Stimulated activated CD8-positive, alpha-beta memory T cell treated with anti-CD3 and anti-CD28 coated beads, Interleukin-12 subunit alpha, Interleukin-12 subunit beta, amount 100 ng/mL, for 24 hours (primary cell): ENCODE results near the gene PTCRA.
"Not testable (repeated sequence)": the region's sequence is repeated elsewhere in the genome, so short reads cannot be mapped to it uniquely, and the experiment has no call there.

Experiments used
- DNase-seq: peaks from one replicate; pipeline ENCODE4 v3.0.0-alpha.2; 2020; ENCODE audit errors: extremely low read depth

The PTCRA gene

DNA sequence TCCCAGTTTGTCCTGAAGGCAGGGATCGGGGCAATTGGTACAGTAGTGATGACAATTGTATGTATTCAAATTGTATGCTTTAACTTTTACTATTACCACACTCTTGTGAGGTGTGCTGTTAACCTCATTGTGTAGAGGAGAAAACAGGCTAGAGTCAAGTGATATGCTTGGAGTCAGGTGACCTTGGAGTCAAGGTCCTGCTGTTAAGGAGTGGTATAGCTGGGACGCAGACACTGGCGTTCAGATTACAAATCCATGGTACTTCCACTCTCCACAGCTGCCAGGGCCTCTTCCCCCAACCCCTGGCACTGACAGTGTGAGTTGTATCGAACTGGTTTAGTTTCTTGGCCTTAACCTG is 23.9 kb downstream of the PTCRA start:
- no peak for DNase-seq

DNA sequence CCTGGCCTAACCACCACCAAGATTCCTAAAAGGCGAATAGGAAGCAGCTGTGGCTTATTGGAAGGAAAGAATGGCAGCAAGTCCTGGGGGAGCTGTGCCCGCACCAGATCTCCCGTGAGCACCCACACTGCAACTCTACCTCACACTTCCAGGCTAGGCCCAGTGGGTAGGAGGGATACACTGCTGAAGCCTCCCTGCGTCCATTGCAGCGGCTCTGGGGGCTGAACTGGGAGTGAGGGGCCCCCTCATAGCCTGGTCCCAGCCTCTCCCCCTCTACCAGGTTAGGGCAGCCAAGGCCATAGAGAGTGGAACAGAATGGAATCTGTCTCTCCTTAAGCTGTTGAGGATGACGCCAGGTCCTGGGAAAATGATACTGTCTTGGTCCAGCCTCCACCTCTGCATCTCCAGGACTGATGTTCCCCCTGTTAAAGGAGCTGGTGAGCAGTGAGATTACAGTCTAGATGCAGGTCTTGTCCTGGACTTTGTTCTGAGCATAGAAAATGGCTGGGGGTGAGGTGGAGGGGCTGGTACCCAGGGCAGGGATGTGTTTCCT is 24.7 kb downstream of the PTCRA start:
- no peak for DNase-seq

DNA sequence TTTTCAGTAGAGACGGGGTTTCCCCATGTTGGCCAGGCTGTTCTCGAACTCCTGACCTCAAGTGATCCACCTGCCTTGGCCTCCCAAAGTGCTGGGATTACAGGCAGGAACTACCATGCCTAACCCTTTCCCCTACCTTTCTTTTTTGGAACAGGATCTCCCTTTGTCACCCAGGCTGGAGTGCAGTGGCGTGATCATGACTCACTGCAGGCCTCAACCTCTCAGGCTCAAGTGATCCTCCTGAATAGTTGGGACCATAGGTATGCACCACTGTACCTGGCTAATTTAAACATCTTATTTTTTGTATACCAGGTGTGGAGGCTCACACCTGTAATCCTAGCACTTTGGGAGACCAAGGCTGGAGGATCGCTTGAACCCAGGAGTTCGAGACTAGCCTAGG is 25.5 kb downstream of the PTCRA start:
- DNase-seq, result not testable (repeated sequence)

DNA sequence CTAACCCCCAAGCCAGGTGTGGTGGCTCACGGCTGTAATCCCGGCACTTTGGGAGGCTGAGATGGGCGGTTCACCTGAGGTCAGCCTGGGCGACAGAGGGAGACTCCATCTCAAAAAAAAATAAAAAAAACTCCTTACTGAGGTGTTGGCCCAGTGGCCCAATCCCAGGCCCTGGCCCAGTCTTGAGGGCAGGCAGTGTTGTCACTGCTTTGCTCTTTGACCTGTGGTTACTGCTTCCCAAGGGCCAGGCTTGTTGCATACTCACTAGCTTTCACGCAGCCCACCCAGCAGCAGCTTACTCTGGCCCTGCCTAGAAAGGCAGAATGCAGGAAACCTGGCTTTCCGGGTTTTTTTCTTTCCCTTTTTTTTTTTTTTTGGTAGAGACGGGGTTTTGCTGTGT is 26.6 kb downstream of the PTCRA start:
- DNase-seq, result no peak

DNA sequence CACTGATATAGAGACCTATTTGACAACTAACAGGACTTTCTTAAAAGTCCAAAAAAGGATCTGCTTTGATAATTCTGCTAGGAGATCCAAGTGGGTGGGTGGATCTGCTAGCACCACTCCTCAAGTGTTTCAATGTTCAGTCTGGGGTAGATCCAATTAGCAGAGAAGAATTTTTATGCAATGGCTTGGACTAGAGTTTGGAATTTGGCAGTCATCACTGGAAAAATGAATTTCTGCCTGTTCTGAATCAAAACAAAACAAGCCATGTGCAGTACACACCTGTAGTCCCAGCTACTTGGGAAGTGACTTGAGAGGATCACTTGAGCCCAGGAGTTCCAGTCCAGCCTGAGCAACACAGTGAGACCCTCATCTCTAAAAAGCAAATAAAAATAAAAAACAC is 32.1 kb downstream of the PTCRA start:
- DNase-seq, result no peak

DNA sequence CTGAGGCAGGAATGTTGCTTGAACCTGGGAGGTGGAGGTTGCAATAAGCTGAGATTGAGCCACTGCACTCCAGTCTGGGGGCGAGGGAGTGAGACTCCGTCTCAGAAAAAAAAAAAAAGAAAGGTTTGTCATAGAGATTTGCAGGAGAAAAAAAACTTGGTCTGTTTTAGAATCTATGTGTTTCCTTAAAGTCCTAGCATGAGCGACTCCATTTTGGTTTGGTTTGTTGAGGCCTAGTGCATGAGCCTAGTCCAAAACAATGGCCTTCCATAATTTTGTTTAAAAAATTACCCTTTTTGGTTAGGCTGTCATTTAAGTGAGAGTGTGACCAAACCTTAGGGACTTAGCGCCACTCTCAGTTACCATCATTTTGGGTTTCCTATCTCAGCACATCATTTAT is 36.5 kb downstream of the PTCRA start:
- DNase-seq, result no peak

DNA sequence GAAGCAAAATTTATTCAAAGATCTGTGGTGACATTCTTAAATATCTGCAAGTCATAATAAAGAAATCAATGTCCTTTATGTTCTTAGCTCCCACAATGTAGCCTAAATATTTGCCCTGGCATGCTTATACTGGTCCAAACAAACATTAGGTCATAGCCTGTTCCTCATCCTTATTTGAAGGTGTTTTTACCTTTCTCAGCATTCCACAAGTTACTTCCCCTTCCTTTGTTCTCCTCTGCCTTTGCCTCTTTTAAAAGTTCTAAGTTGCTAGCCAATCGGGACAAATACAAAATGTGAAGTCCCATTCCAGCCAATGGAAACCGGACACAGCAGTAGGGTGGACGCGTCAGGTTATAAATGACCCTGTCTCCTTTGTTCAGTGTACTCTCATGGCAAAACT is 38.6 kb downstream of the PTCRA start:
- not testable (repeated sequence) for DNase-seq

DNA sequence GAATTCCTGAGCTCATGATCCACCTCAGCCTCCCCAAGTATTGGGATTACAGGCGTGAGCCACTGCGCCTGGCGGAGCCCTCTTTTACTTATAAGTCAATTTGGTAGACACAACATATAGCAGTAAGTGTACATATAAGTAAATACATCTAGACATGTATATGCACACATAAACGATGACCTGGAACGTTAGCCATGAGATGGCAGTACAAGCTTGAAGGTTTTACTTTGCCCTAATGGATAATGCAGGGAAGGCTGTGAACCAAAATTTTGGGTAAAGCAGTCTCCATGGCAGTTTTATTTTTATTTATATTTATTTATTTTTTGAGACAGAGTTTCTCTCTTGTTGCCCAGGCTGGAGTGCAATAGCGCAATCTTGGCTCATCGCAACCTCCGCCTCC is 42.3 kb downstream of the PTCRA start:
- DNase-seq, result no peak

DNA sequence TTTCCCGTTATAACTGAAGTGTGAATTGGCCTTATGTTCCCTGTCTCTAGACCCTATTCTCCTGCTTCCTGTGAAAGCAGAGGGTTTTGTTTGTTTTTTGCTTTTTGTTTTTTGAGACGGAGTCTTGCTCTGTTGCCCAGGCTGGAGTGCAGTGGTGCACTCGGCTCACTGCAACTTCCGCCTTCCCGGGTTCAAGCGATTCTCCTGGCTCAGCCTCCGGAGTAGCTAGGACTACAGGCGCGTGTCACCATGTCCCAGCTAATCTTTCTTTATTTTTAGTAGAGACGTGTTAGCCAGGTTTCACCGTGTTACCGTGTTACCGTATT is 44.0 kb downstream of the PTCRA start:
- DNase-seq, result no peak

DNA sequence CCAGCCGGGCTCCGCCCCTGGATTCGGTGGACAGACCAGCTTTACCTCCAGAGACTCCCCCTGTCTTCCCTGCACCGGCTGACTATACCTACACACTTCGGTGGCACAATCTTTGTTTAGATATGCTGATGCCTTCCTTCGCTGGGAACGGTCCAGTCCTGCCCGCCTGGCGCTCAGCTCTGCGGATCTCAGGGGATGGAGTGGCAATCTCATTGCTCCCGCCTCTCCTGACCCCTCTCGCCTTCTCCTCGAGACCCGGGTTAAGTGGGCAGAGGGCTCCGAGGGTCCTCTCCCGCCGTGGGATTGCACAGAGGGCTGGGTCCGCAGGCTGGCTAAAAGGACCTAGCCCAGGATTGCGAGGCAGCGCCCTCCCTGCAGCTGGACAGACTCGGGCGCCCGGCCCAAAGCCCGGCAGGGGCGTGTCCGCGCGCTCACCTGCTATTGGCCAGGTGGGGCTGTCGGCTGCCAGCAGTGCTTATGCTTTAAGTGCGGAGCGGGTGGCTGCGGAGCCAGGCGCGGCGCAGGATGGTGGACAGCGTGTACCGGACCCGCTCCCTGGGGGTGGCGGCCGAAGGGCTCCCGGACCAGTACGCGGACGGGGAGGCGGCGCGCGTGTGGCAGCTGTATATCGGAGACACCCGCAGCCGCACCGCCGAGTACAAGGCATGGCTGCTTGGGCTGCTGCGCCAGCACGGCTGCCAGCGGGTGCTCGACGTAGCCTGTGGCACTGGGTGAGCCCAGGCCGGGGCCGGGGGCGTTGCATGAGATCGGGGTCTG is 44.6 kb downstream of the PTCRA start, which contains the start of gene GNMT:
Gene GNMT, plus strand, starts transcription at position 512 of the 777 bp plus-strand sequence. Its CDS starts 14 bp downstream, at position 526.
- DNase-seq, result no peak

DNA sequence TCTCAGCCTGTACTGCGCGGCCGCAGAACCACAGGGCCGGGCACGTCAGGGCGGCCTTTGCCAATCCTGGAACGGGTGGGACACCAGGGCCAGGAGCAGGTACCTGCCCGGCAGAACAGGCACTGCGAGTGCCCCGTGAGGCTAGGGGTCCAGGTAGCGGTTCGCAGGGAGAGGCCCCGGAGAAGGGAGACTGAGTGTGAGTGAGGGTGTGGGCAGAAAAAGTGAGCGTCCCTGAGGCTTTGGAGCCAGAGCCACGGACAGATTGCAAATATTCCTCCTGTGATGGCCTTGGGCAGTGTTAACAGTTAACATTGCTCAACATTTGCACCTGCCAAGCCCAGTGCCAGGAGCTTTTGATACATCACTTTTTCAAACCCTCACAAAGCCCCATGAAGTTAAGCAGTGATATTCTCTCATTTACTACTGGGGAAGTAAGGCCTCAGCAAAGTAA is 45.2 kb downstream of the PTCRA start:
- DNase-seq, result no peak

DNA sequence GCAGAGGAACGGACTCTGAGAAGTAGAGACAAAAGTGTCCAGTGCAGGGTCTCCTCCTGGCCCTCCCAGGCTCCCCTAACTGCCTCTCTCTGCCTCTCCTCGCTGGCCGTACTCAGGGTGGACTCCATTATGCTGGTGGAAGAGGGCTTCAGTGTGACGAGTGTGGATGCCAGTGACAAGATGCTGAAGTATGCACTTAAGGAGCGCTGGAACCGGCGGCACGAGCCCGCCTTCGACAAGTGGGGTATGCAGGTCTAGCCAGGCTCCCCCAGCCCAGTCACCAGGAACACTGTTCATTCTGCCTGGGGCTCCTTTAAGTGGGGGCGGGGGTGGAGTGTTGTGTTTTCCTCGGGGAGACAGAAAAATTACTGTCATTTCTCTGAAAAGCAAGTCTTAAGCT is 46.2 kb downstream of the PTCRA start:
- DNase-seq, result no peak

DNA sequence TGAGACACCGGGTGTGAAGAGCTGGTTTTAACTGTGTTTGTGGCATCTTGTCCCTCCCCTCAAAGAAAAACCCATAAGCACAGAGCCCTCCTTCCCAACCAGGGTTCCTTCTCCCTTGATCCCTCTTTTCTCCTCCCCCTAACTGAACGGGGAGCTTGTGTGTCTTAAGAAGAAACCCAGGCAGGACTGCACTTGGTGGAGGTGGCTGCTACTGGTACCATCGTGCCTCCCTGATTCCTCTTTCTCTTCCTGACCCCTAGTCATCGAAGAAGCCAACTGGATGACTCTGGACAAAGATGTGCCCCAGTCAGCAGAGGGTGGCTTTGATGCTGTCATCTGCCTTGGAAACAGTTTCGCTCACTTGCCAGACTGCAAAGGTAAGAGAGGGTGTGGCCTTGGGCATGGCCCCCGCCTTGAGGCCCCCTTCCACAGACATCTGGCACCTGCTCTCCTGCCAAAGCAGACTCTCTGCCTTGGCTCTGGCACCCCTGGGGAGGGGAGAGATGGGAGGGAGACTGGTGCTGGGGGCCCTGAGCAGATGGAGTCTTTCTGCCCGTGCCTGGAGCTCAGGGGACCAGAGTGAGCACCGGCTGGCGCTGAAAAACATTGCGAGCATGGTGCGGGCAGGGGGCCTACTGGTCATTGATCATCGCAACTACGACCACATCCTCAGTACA is 46.8 kb downstream of the PTCRA start:
- no peak for DNase-seq

DNA sequence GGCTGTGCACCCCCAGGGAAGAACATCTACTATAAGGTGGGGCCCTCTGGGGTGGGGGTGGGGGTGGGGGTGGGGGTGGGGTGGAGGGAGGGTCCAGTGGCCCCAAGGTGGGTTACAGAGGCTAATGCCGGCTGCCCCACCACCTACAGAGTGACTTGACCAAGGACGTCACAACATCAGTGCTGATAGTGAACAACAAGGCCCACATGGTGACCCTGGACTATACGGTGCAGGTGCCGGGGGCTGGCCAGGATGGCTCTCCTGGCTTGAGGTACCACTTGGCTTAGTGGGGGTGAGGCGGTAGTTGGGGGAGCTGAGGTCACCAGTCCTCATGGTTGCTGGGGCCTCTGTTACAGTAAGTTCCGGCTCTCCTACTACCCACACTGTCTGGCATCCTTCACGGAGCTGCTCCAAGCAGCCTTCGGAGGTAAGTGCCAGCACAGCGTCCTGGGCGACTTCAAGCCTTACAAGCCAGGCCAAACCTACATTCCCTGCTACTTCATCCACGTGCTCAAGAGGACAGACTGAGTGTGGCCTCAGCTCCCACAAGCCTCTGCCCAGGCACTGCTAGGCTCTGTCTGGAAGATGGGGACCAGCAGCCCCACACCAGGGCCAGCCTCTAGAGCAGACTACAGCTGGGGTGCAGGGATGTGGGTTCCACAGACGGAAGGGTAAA is 47.5 kb downstream of the PTCRA start:
- no peak for DNase-seq

DNA sequence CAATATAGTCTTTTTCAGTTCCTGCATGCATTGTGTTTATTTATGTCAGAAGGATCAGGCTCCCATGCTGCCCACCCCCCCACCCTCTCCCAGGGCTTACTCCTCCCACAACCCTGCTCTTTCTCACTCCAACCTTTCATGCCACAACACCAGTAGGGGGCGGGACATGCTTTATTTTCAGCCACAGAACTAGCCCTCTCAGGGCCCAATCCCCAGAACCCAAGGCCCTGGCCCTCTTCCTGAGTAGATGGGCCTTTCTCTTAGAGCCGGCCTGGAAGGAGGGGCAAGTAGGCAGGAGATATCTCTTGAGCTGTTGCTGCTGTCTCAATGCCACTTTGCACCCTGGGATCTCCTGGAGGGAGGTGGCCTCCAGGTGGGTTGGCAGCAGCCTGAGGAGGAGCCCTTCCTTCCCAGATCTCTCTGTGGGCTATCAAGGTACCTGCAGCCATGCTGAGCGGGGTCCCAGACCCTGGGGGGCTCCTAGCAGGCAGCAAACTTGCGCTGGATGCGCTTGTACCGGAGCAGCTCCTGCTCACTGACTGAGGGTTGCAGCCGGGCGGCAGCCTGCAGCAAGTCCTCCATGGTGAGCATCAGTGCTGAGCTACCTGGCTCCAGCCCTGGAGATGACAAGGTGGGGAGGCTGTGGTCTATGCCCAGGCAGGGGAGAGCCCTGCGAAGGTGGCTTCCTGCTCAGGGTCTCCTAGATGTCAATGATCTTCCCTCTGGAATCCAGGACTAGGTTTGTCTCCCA is 48.2 kb downstream of the PTCRA start:
- no peak for DNase-seq

DNA sequence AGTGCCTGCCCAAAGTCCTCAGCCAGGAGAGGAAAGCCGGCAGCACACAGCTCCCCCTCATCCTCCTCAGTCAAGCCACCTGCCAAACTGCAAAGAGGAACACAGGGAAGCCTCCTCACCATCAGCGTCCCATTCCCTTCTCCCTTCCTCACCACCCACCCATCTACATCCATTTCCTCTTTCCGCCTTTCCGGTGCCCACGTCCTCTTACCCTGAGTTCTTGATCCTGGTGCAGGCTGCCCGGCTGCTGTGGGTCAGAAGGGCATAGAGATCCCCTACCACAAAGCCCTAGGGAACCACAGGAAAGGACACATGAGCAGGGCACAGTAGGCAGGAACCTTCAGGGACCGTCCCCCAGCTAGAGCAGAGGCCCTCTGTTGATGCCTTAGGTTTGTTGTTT is 50.7 kb downstream of the PTCRA start:
- no peak for DNase-seq

DNA sequence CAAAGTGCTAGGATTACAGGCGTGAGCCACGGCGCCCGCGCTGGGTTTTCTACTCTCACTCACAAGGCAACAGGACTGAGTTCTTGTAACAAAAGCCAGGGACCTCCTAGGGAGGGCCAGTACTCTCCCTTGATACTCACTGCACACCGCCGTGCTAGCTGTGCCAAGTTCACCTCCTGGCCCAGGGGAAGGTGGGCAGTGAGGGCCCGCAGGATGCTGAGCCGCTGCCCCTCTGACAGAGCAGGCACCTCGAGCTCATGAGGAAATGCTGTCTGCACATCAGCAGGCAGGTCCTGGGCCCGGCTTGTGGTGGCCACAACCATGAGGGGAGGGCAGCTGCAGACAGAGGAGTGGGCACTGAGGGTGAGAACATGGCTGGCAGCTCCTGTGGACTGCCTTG is 51.4 kb downstream of the PTCRA start:
- DNase-seq, result no peak

DNA sequence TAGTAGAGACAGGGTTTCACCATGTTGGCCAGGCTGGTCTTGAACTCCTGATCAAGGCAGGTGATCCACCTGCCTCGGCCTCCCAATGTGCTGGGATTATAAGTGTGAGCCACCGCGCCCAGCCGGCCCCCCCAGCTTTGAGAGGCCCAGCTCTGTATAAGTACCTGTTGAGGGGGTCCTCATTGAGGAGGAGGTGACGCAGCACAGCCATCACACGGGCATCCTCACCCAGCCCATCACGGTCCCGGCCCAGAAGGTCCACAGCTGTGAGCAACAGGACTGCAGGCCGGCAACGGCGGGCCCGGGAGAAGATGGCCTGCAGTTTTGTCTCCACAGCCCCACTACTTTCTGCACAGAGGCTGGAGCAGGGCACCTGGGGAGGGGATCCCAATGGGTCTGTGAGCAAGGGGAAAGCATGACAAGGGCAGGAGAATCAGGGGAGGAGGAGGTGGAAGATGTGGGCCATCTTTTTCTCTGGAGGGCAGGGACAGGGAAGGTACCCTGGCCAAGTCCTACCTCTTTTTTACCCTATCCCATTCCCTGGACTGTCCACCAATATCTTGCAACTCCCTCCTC is 52.4 kb downstream of the PTCRA start:
- DNase-seq, result no peak

DNA sequence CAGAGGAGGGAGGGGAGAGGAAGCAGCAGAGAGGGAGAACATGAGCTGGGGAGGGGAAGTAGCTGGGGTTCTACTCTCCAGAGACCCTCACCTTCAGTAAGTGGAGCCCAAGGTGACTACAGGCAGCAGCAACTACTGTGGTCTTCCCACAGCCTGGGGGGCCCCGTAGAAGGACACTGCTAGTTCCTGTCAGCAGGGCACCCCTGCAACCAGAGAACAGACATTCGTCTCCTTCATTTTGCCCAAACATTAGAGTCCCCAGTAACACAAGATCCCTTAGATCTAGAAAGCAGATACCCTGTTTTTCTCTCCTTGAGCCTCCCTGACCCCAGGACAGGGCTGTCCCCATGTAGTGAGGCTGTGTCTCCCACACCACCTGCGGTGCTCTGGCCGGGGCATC is 52.9 kb downstream of the PTCRA start:
- no peak for DNase-seq

DNA sequence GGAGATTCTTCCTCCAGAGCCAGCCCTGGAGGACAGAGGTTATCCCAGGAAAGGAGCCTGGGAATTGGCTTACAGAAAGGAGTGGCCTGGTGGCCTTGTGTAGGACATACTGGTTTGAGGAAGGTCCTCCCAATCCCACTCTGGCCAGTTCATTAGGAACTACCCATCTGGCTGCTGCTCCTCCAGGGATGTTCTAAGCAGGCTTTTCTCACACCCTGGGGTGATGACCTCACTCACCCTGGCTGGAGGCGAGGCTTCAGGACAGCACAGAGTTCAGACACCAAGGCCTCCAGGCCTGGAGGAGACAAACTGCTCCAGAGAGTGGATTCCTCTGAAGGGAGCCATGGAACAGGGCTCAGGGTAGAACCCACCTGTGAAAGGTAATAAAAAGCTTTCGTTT is 53.6 kb downstream of the PTCRA start:
- DNase-seq, result no peak

DNA sequence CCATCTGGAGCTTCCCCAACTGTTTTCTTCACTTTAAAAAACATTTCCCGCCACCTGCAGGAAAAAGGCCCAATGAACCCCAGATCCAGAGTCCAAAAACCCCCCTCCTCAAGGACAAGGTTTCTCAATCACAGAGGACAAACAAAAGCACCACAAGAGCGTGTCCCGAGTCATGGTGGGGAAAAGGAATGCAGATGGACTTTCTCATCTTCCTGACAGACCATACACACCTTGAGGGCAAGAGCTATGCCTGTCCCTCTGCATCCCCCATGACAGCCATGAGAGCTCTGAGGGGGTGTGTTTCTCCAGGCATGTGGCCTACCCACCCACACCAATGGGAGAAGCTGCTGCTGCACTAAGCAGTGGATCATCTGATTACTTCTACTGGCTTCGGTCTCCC is 54.1 kb downstream of the PTCRA start:
- no peak for DNase-seq
